Right lobe of liver (tissue), 6 donors: ENCODE data around the gene PDLIM7. TPM values are rescaled to one million over a fixed set of nuclear protein-coding genes. Genes with fewer than 3 reads are reported as not detected.

ENCODE experiments used
- ATAC-seq, 4 donors: fragments of 200-7000 bp; cut with Tn5 transposase; one replicate each; pipeline ENCODE4 v1.9.1; 2020; ENCODE audit warnings: mild to moderate bottlenecking in 4 of 4, moderate library complexity in 4 of 4
- DNase-seq, 3 donors: peaks; one replicate each; pipeline ENCODE4 v3.0.0-alpha.2; 2020
- H3K27ac ChIP-seq, 3 donors: fragments of 200-600 bp; one replicate each; pipeline ENCODE4 v1.8.0; 2022
- H3K27me3 ChIP-seq, 2 donors: fragments of 200-600 bp; one replicate each; pipeline ENCODE4 v1.8.0; 2022
- H3K36me3 ChIP-seq, 4 donors: fragments of 200-600 bp; sonication (generic) in 1 of 4; one replicate each; pipeline versions ENCODE4 v1.5.1 to v1.8.0; 2017 to 2022; ENCODE audit warnings: control low read depth in 1 of 4
- H3K4me1 ChIP-seq, 4 donors: fragments of 200-600 bp; sonication (generic) in 1 of 4; one replicate each; pipeline versions ENCODE4 v1.5.1 to v1.8.0; 2017 to 2022; ENCODE audit warnings: control low read depth in 1 of 4
- H3K4me3 ChIP-seq, 3 donors: fragments of 200-600 bp; one replicate each; pipeline ENCODE4 v1.8.0; 2022
- H3K9me3 ChIP-seq, 4 donors: fragments of 200-600 bp; sonication (generic) in 1 of 4; one replicate each; pipeline versions ENCODE4 v1.5.1 to v1.8.0; 2017 to 2022; ENCODE audit warnings: control low read depth in 1 of 4
- CTCF ChIP-seq, 4 donors: fragments of 200-600 bp in 3 of 4; fragments of 450-650 bp in 1 of 4; IDR thresholded peaks; one replicate each; pipeline versions ENCODE4 v1.5.1 to v1.8.0; 2016 to 2022; ENCODE audit warnings: antibody characterized with exemption in 4 of 4, mild to moderate bottlenecking in 2 of 4
- POLR2A ChIP-seq: fragments of 450-650 bp; IDR thresholded peaks from one replicate; pipeline ENCODE4 v1.6.1; 2017; ENCODE audit warnings: antibody characterized with exemption, mild to moderate bottlenecking
- WGBS: methylation state at CpG from one replicate; pipeline ENCODE4 v1.1.6; 2018; ENCODE audit warnings: low coverage, low lambda C conversion rate; ENCODE audit not compliant: insufficient coverage; ENCODE audit errors: missing lambda C conversion rate; 5-methylcytosine and 5-hydroxymethylcytosine counted together
- intact Hi-C, 2 donors: fragments of 100-400 bp; cut with DNase I; formaldehyde crosslinking; loops; one replicate each; pipeline versions ENCODE4 v1.11.2 to v1.14.1; 2022
- total RNA-seq, 6 experiments: library from RNA; depleted of rRNA in 2 of 6; stranded (reverse); fragments of >200 nt in 2 of 6; fragmentation: NEBNext Ultra II Directional in 3 of 6; extraction: Animal tissue kit (Norgen Biotek cat#: 25700) in 3 of 6; gene quantifications; one replicate each; pipeline versions ENCODE4 v1.1.0 to v1.2.4, GENCODE V29; 2016 to 2023
- donor health status: DM: no; HTN: yes; CAD: no.
- donor health status: DM: no; HTN: no; CAD: no.
- donor health status: DM: no; HTN: no; CAD: no.
- donor health status: DM: no; HTN: yes; CAD: no.
- donor health status: DM: no; HTN: yes; CAD: no.

Gene PDLIM7
- total RNA-seq, 6 experiments from 2014 or later, result 3.7 to 24.0 (median 13.6) TPM

- Histone ChIP-seq H3K4me1 (peaks cover 0 to 11% (median 4%) of the 10 kb centered on the region in 4 donors), H3K36me3 (peaks cover 0 to 44% (median 11%) of the 10 kb centered on the region in 4 donors), H3K4me3 (no peak overlapping the region), H3K27ac (no peak overlapping the region), H3K9me3 (no peaks in the 10 kb centered on the region), H3K27me3 (no peaks in the 10 kb centered on the region)
- no peak for ATAC-seq
- TF ChIP-seq CTCF (IDR thresholded peaks at IDR 0.05) (no peak), POLR2A (no peak)
- intact Hi-C loops, result no loop called here
- WGBS, result 100% methylated on average over 1 of the region's 11 CpGs
- no peak for DNase-seq
Observed at GRCh38 chr5:177514541-177514940, 17.1 kb upstream of the PDLIM7 start.

GRCh38 chr5:177513500-177513899, 16.1 kb upstream of the PDLIM7 start:
- DNase-seq (peak in 2 of 3 donors; percentile 47 to 48), ATAC-seq (no peak)
- intact Hi-C loops, result no loop called here
- Histone ChIP-seq H3K27me3 (no peaks in the 10 kb centered on the region), H3K9me3 (no peaks in the 10 kb centered on the region), H3K4me3 (no peak overlapping the region), H3K4me1 (peaks cover 0 to 11% (median 4%) of the 10 kb centered on the region in 4 donors), H3K36me3 (peaks cover 0 to 44% (median 11%) of the 10 kb centered on the region in 4 donors), H3K27ac (no peak overlapping the region)
- TF ChIP-seq POLR2A (no peak), CTCF (IDR thresholded peaks at IDR 0.05) (no peak)
- 100% methylated on average over 1 of the region's 15 CpGs for WGBS

GRCh38 chr5:177512736-177513380, 15.5 kb upstream of the PDLIM7 start:
- Histone ChIP-seq H3K9me3 (no peaks in the 10 kb centered on the region), H3K27ac (no peak overlapping the region), H3K4me3 (no peak overlapping the region), H3K27me3 (no peaks in the 10 kb centered on the region), H3K36me3 (peaks cover 0 to 44% (median 11%) of the 10 kb centered on the region in 4 donors), H3K4me1 (peaks cover 0 to 11% (median 4%) of the 10 kb centered on the region in 4 donors)
- DNase-seq (no peak), ATAC-seq (no peak)
- TF ChIP-seq POLR2A (no peak), CTCF (IDR thresholded peaks at IDR 0.05) (no peak)
- WGBS, result 43% methylated on average over 6 of the region's 16 CpGs
- intact Hi-C loops, result no loop called here

GRCh38 chr5:177511796-177512675, 14.6 kb upstream of the PDLIM7 start:
- ATAC-seq (no peak), DNase-seq (peak in 1 of 3 donors; percentile 51)
- Histone ChIP-seq H3K4me1 (peaks cover 0 to 11% (median 4%) of the 10 kb centered on the region in 4 donors), H3K27me3 (no peaks in the 10 kb centered on the region), H3K36me3 (peaks cover 0 to 44% (median 11%) of the 10 kb centered on the region in 4 donors), H3K4me3 (no peak overlapping the region), H3K27ac (no peak overlapping the region), H3K9me3 (no peaks in the 10 kb centered on the region)
- 92% methylated on average over 11 of the region's 34 CpGs for WGBS
- TF ChIP-seq CTCF (IDR thresholded peaks at IDR 0.05) (no peak), POLR2A (no peak)
- intact Hi-C loops, result no loop called here
